Neural progenitor cell (in vitro differentiated cells): ENCODE data around the gene GDI2.
"Not testable (repeated sequence)": the region's sequence is repeated elsewhere in the genome, so short reads cannot be mapped to it uniquely, and the experiment has no call there.

Experiments
- EZH2 ChIP-seq: fragments of 200-600 bp; sonication (generic); IDR thresholded peaks from 2 replicates; pipeline ENCODE4 v1.6.1; 2017; ENCODE audit warnings: antibody characterized with exemption, mild to moderate bottlenecking, moderate library complexity
- EZH2phosphoT487 ChIP-seq: fragments of 200-600 bp; sonication (generic); IDR thresholded peaks from 2 replicates; pipeline ENCODE4 v1.6.1; 2017; ENCODE audit warnings: antibody characterized with exemption

DNA sequence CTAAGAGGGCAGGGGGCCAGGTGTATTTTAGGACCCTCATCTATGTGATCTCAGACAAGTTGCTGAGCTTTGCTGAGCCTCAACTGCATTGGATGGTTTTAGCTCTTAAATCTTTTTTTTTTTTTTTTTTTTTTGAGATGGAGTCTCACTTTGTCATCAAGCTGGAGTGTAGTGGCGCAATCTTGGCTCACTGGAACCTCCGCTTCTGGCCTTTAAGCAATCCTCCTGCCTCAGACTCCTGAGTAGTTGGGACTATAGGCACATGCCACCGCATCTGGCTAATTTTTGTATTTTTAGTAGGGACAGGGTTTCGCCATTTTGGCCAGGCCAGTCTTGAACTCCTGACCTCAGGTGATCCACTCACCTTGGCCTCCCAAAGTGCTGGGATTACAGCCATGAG is 33.4 kb upstream of the GDI2 start:
- TF ChIP-seq EZH2phosphoT487, EZH2: not testable (repeated sequence)
